DMS 273 (cell line): ENCODE results near the gene ATXN7L3.
A peak's percentile ranks its signal among the peaks of the same experiment; 100 is the strongest.
"Not testable (repeated sequence)": the region's sequence is repeated elsewhere in the genome, so short reads cannot be mapped to it uniquely, and the experiment has no call there.

ENCODE experiments used
- DNase-seq: peaks from one replicate; lab custom pipeline; 2025; ENCODE audit not compliant: unreplicated experiment; lab: John Stamatoyannopoulos, UW

Gene ATXN7L3

GRCh38 chr17:44176671-44177501 lies 22.8 kb downstream of the ATXN7L3 start:
- no peak for DNase-seq

GRCh38 chr17:44176257-44176656 lies 23.4 kb downstream of the ATXN7L3 start:
- DNase-seq: no peak

- DNase-seq: no peak
These were observed 25.3 kb downstream of the ATXN7L3 start for GRCh38 chr17:44174427-44174826.

- peak; percentile 36 for DNase-seq
These were observed 27.7 kb downstream of the ATXN7L3 start for GRCh38 chr17:44171931-44172455.

- DNase-seq: peak; percentile 55
These were observed 29.0 kb downstream of the ATXN7L3 start, which contains the start of gene ASB16 for GRCh38 chr17:44170499-44171201. ASB16 (plus strand) TSS chr17:44170704; CDS start chr17:44170790, 86 bp downstream.

- no peak for DNase-seq
These were observed 29.6 kb downstream of the ATXN7L3 start for GRCh38 chr17:44170135-44170498.

- no peak for DNase-seq
These were observed 32.4 kb downstream of the ATXN7L3 start for GRCh38 chr17:44167181-44167861.

GRCh38 chr17:44164476-44164875 lies 35.2 kb downstream of the ATXN7L3 start:
- DNase-seq: no peak

GRCh38 chr17:44159519-44160210 lies 40.0 kb downstream of the ATXN7L3 start:
- no peak for DNase-seq

GRCh38 chr17:44155488-44155887 lies 44.2 kb downstream of the ATXN7L3 start:
- peak; percentile 48 for DNase-seq

- no peak for DNase-seq
These were observed 46.8 kb downstream of the ATXN7L3 start for GRCh38 chr17:44152875-44153274.

GRCh38 chr17:44149750-44150329 lies 49.8 kb downstream of the ATXN7L3 start:
- DNase-seq: no peak

GRCh38 chr17:44149066-44149465 lies 50.6 kb downstream of the ATXN7L3 start:
- DNase-seq: not testable (repeated sequence)

GRCh38 chr17:44147812-44148211 lies 51.9 kb downstream of the ATXN7L3 start:
- no peak for DNase-seq

- DNase-seq: no peak
These were observed 53.0 kb downstream of the ATXN7L3 start for GRCh38 chr17:44146375-44147346.

- DNase-seq: no peak
These were observed 54.5 kb downstream of the ATXN7L3 start for GRCh38 chr17:44144966-44145739.

GRCh38 chr17:44143921-44144320 lies 55.8 kb downstream of the ATXN7L3 start:
- DNase-seq: not testable (repeated sequence)
